A673 (cell line): ENCODE data around the gene C10orf62.

ENCODE experiments used
- EZH2 ChIP-seq: fragments of 200-600 bp; sonication (generic); IDR thresholded peaks from 2 replicates; pipeline ENCODE4 v1.6.1; 2017; ENCODE audit warnings: borderline replicate concordance, low read depth, mild to moderate bottlenecking, mixed read lengths, antibody characterized with exemption, low read length; ENCODE audit not compliant: poor library complexity, severe bottlenecking
- TF ChIP-seq, protein P1 (sequence below): fragments of 300-800, 200-600 bp; sonication (generic); conservative IDR thresholded peaks from 2 replicates; pipeline ENCODE4 v1.5.1; 2017; ENCODE audit warnings: low read depth, mild to moderate bottlenecking, antibody characterized with exemption, low read length, moderate library complexity, mixed read lengths

DNA sequence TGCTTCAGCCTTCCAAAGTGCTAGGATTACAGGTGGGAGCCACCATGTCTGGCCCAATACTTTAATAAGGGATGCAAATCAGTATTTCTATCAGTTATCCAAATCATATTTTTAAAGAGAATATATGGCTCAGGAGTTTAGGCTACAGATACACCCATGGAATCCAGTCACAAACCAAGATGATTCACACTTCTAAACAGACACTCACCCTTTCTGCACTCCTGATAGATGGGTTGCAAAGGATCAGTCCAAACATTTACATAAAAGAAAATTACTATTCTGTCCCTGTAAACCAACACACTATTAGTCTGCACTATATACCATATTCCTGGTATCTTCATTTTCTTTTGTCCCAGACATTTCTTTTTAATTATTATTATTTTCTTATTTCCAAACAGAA lies 41.6 kb downstream of the C10orf62 start:
- TF ChIP-seq, protein P1, sequence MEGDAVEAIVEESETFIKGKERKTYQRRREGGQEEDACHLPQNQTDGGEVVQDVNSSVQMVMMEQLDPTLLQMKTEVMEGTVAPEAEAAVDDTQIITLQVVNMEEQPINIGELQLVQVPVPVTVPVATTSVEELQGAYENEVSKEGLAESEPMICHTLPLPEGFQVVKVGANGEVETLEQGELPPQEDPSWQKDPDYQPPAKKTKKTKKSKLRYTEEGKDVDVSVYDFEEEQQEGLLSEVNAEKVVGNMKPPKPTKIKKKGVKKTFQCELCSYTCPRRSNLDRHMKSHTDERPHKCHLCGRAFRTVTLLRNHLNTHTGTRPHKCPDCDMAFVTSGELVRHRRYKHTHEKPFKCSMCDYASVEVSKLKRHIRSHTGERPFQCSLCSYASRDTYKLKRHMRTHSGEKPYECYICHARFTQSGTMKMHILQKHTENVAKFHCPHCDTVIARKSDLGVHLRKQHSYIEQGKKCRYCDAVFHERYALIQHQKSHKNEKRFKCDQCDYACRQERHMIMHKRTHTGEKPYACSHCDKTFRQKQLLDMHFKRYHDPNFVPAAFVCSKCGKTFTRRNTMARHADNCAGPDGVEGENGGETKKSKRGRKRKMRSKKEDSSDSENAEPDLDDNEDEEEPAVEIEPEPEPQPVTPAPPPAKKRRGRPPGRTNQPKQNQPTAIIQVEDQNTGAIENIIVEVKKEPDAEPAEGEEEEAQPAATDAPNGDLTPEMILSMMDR = no peak
- TF ChIP-seq EZH2 = no peak
